WI38 (cell line): ENCODE measurements around the gene RBM39.
"Not testable (repeated sequence)": the region's sequence is repeated elsewhere in the genome, so short reads cannot be mapped to it uniquely, and the experiment has no call there.

Experiments
- H3K4me3 ChIP-seq: 2 replicates; pipeline ENCODE4 v1.5.1; 2011; ENCODE audit warnings: low read depth, mild to moderate bottlenecking, control low read depth, low read length
- CTCF ChIP-seq: IDR thresholded peaks from 2 replicates; pipeline ENCODE4 v1.5.1; 2012; ENCODE audit warnings: low read depth, mild to moderate bottlenecking, control low read depth, low read length

The RBM39 gene

GRCh38 chr20:35766843-35767242 lies 24.8 kb upstream of the RBM39 start:
- TF ChIP-seq CTCF = no peak

GRCh38 chr20:35764936-35765335 lies 22.9 kb upstream of the RBM39 start:
- not testable (repeated sequence) for H3K4me3 ChIP-seq

More at GRCh38 chr20:35766843-35767242, 24.8 kb upstream of the RBM39 start:
- no peak overlapping the region for H3K4me3 ChIP-seq

GRCh38 chr20:35762461-35762860 lies 20.4 kb upstream of the RBM39 start:
- no peak for TF ChIP-seq CTCF
- no peak overlapping the region for H3K4me3 ChIP-seq

GRCh38 chr20:35761548-35761947 lies 19.5 kb upstream of the RBM39 start:
- not testable (repeated sequence) for H3K4me3 ChIP-seq

GRCh38 chr20:35757098-35757705 lies 15.1 kb upstream of the RBM39 start:
- no peak overlapping the region for H3K4me3 ChIP-seq
- TF ChIP-seq CTCF = no peak

- H3K4me3 ChIP-seq = no peak overlapping the region
- no peak for TF ChIP-seq CTCF
Measured at GRCh38 chr20:35756404-35756803, 14.3 kb upstream of the RBM39 start.

GRCh38 chr20:35750611-35751010 lies 8.6 kb upstream of the RBM39 start:
- no peak for TF ChIP-seq CTCF
- no peak overlapping the region for H3K4me3 ChIP-seq

- not testable (repeated sequence) for H3K4me3 ChIP-seq
Measured at GRCh38 chr20:35744492-35744841, 2.4 kb upstream of the RBM39 start.

- peak overlapping the region; percentile 6; the same call in 1 of the 2 replicates for H3K4me3 ChIP-seq
- no peak for TF ChIP-seq CTCF
Measured at GRCh38 chr20:35743693-35744491, 1.8 kb upstream of the RBM39 start.
